NB4 (cell line): ENCODE data around the gene PLEKHG4B.

Experiments used
- POLR2A ChIP-seq: IDR thresholded peaks from 2 replicates; pipeline ENCODE4 v1.6.1; 2011; ENCODE audit warnings: mild to moderate bottlenecking; ENCODE audit not compliant: insufficient read length; ENCODE audit errors: extremely low read depth
- TF ChIP-seq, protein P1 (sequence below): IDR thresholded peaks from one replicate; pipeline ENCODE4 v1.5.1; 2012; ENCODE audit warnings: low read depth, low read length
- TF ChIP-seq, protein P2 (sequence below): IDR thresholded peaks from 2 replicates; pipeline ENCODE4 v1.6.1; 2011; ENCODE audit warnings: low read depth, low read length

DNA sequence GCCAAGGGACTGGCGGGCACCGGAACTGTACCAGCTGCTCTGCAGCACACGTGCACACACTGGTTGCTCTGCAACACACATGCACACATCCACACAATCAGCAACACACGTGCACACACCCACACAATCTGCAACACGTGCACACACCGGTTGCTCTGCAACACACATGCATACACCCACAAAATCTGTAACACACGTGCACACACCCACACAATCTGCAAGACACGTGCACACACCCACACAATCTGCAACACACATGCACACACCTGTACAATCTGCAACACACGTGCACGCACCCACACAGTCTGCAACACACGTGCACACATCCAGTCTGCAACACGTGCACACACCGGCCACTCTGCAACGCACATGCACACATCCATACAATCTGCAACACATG is 17.9 kb downstream of the PLEKHG4B start:
- TF ChIP-seq, protein P1, sequence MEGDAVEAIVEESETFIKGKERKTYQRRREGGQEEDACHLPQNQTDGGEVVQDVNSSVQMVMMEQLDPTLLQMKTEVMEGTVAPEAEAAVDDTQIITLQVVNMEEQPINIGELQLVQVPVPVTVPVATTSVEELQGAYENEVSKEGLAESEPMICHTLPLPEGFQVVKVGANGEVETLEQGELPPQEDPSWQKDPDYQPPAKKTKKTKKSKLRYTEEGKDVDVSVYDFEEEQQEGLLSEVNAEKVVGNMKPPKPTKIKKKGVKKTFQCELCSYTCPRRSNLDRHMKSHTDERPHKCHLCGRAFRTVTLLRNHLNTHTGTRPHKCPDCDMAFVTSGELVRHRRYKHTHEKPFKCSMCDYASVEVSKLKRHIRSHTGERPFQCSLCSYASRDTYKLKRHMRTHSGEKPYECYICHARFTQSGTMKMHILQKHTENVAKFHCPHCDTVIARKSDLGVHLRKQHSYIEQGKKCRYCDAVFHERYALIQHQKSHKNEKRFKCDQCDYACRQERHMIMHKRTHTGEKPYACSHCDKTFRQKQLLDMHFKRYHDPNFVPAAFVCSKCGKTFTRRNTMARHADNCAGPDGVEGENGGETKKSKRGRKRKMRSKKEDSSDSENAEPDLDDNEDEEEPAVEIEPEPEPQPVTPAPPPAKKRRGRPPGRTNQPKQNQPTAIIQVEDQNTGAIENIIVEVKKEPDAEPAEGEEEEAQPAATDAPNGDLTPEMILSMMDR = no peak
- TF ChIP-seq POLR2A = no peak
- TF ChIP-seq, protein P2, sequence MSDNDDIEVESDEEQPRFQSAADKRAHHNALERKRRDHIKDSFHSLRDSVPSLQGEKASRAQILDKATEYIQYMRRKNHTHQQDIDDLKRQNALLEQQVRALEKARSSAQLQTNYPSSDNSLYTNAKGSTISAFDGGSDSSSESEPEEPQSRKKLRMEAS = no peak
